Inflammatory macrophage treated with lipopolysaccharide for 1 hour (primary cell): Measurements from ENCODE around the gene PSMG4.
A peak's percentile ranks its signal among the peaks of the same experiment; 100 is the strongest.

Experiments
- DNase-seq, 2 donors: peaks; one replicate each; pipeline ENCODE4 v3.0.0-alpha.2; 2020 to 2022

Gene PSMG4, protein sequence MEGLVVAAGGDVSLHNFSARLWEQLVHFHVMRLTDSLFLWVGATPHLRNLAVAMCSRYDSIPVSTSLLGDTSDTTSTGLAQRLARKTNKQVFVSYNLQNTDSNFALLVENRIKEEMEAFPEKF

DNA sequence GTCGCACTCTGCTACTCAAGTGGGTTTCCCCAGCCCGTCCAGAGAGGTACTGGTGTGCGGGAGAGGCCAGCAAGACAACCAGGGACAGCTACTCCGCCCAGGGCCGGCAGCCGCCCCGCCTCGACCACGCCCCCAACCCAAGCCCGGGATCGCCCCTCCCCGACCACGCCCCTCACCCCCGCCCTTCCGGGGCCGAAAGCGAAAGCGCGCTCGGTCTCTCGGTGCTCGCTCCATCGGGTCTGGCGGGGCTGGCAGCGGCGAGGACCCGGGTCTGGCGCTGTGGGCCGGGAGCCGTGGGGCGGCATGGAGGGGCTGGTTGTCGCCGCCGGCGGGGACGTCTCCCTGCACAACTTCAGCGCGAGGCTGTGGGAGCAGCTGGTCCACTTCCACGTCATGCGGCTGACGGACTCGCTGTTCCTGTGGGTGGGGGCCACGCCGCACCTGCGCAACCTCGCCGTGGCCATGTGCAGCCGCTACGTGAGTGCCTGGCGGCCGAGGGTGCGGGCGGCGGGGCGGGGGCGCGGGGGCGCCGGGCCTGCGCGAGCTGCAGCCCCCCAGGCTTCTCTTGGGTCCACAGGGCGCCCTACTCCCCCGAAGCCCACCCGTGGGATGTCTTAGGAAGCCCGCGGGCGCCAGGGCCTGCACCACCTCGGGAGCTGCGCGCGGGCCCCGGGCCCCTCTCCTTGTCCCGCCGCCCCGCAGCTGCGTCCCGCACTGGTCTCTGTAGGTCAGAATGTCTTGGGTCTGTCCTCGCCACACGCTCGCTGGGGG lies at the start of gene PSMG4:
Gene PSMG4, plus strand, starts transcription at position 228 of the 771 bp plus-strand sequence. Its CDS starts 76 bp downstream, at position 304.
- DNase-seq = peak; percentile 84 to 97

DNA sequence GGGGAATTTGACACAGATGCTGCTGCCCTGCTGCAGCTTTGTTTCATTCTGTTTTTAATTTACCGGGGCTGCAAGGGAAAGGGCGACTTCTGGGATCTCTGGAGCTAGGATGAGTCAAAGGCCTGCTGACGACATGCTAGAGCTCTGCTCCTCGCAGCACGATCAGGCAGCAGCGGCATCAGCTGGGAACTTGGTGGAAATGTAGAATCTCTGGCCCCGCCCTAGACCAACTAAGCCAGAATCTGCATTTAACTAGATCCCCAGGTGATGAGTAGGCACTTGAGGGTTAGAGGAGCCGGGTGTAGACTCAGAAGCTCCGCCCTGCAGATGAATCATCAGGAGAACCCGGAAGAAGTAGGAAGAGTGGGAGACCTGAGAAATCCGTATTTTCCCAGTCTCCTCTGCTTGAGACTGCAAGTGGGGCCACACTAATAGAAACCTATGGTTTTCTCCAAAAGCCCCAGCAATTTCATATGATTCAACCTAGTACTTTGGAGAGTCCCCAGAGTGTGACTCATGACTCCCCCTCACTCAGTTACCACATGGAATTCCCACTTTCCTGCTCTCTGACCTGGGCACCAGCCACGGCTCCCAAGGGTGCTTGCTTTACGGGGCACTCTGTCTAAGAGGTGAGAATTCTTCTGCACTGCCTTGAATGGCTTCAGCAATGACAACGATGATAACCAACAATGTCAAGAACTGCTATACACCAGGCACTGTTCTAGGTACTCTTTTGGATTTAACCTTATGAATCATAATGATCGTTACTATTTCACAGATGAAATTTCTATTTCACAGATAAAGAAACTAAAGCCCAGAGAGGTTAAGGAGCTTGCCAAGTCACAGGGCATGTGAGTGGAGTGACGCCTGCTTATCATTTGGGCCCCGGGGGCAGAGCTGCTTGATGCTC lies 49.4 kb upstream of the PSMG4 start:
- DNase-seq = peak; percentile 70 to 93

DNA sequence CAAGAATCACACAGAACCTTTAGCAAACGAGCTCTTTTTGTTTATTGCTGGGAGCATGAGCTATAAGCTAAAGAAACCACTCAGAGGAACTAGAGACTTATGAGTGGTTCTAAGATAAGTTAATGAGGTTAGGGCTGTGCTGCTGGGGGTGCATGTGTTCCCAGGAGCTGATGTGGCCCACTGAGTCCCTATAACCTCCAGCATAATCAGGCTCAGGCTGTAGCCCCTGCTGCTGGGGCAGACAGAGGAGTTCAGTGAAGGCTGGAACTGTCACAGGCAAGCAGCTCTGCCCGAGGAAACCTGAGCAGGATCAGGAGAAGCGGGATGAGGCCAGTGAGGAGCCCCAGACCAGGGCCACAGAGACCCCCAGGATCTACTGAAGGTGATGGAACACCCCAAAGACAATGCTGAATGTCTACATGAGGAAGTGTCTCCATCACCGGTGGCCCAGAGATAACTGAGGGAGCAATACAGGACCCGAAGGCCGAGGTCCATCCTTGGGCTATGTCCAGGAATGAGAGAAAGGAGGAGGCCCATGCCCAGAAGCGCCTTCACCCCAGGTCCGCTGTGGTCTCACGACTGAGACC lies 48.6 kb upstream of the PSMG4 start:
- no peak for DNase-seq

DNA sequence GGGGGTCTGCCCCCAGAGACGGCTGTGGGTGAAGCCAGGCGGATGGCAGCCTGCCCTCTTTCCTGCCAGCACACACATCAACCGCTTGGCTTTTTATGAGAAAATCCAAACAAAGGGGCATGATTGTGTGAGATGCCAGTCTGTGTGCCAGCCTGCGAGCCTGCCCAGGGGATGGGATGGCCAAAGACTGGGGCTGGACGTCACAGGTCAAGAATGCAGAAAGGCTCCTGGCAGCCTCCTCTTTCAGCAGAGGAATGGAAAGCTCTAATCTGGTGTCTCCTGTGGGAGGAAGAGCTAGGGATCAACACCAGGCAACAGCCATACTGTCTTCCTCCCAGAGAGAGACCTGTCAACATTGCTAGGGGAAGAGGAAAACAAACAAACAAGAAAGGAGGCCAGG lies 47.1 kb upstream of the PSMG4 start:
- DNase-seq = no peak

DNA sequence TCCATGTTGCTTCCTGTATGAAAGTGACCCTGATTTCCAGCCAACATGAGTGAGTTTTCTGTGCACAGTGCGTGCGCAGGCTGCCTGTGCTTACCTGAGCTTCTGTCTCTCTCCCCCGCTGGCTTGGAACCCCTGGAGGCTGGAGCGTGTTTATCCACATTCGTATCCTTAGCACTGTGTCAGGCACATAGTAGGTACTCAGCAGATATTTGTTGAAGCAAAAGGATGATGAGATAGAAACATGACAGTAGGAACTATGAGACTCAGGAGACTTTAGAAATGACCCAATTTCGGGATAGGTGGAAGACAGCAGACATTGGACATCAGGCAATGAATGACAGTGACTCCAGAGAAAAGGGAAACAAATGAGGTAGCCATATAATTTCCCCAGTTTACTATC lies 46.5 kb upstream of the PSMG4 start:
- no peak for DNase-seq

DNA sequence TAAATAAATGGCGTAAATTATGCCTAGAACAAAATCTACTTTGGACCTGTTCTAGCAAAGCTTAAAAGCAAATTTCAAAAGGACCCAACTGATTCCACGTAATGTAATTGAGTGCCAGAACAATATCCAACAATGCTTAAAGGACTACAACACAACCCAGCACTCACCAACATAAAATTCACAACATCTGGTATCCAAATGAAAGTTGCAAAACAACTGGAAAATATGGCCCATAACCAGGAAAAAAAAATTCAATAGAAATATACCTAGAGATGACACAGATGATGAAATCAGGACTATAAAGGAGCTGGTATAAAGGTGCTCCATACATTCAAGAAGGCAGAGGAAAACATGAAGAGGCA lies 45.4 kb upstream of the PSMG4 start:
- no peak for DNase-seq

DNA sequence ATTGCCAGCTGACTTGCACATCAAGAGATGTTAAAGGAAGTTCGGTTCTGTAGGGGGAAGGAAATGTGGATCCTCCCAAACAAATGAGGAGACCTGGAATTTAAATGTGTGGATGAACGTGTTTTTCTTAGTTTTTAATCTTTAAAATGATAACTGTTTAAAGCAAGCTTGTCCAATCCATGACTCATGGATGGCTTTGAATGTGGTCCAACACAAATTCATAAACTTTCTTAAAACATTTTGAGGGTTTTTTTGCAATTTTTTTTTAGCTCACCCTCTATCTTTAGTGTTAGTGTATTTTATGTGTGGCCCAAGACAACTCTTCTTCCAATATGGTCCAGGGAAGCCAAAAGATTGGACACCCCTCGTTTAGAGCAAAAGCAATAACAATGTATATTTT lies 43.8 kb upstream of the PSMG4 start:
- DNase-seq = no peak

DNA sequence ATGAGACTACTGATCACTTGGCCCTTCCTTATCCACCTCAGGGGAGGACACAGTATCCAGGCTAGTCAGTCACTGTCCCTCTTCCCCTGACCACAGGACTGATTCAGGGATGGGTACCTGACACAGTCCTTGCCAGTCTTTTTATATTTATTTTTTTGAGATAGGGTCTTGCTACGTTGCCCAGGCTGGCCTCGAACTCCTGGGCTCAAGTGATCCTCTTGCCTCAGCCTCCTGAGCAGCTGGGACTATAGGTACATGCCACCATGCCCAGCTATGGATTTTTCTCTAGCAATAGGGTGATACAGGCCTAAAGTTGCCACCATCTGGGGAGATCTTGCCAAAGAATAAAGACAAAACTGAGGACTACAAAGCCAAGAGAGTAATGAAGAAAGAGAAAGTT lies 41.5 kb upstream of the PSMG4 start:
- DNase-seq = no peak

DNA sequence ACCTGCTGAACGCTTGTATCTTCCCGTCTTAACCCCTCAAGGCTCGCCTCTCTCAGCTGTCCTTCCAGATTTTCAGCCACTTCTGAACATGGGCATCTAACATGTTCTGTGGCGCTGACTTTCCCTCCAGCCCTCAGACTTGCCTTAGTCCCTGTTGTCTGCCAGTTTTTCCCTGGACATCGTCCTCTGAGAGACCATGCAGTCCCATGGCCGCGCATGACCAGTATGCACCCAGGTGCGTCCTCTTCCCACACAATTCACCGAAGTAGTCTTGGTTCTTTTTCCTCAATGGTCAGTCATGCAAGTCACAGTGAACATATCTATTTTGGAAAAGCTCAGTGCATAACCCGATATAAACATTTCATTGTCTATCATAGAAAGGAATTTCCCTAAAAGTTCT lies 40.5 kb upstream of the PSMG4 start:
- DNase-seq = no peak

DNA sequence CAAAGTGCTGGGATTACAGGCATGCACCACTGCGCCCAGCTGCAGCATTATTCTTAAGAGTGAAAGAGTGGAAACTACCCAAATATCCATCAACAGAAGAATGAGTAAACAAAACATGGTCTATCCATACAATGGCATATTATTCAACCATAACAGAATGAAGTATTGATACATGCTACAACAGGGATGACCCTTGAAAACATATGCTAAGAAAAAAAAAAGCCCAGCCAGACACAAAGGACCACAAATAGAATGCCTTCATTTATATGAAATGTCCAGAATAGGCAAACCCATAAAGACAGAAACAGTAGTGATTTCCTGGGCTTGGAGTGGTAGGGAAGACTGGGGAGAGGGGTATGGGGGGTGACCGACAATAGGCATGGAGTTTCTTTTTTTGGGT lies 38.4 kb upstream of the PSMG4 start:
- DNase-seq = no peak

DNA sequence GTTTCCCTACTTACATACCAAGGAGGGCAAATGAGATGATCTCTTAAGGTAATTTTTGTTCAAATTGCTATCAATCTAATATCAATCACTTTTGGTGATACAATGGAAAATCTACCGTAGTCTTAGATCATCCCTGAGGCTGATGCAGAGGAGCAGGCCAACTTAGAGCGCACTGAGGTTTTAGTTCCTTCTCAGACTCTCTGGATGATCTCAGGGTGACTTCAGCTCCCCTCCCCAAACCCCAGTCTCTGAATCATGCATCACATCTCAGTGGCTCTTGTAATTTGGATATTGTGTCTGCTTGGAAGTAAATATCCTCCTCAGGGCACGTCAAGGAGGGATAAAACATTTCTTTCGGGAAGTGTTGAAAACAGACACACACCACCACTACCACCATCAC lies 37.2 kb upstream of the PSMG4 start:
- DNase-seq = no peak

DNA sequence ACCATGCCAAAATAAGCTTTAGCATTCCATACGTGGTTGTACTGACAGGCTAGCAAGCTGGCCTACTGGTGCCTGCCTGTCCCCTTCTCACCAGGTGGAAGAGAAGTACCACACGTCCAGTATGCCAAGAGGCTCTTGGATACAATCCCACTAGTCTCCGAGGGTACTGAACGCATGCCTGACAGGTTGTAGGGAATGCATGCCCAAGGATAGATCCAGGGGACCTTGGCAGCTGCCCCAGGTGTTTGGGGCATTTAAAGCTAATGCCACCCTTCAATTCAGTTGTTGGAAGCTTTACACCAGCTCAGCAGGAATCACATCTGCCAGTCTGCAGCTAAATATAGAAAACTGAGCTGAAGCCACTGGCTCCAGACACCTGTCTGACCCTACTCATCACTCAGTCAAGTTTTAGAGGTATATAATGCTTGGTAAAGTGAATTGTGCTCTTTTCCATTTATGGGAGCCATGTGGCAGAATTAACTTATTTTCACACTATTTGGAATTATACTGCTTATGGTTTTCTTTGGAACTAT lies 36.2 kb upstream of the PSMG4 start:
- DNase-seq = no peak

DNA sequence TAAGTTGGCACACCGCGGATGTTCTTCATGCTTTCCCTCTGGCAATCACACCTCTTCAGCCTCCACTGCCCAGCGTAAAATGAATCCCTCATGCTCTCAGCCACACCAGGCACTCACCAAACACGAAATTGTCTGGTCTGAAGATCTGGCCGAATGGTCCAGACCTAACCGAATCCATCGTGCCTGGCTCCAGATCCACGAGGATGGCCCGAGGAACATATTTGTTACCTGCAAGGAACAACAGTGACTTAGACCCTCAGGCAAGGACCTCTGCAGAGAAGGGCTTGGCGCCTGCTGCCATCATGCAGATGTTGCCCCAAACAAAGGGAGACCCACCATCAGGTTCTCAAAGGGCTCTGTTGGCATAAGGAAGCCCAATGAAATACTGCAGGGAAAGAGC lies 32.7 kb upstream of the PSMG4 start:
- no peak for DNase-seq

DNA sequence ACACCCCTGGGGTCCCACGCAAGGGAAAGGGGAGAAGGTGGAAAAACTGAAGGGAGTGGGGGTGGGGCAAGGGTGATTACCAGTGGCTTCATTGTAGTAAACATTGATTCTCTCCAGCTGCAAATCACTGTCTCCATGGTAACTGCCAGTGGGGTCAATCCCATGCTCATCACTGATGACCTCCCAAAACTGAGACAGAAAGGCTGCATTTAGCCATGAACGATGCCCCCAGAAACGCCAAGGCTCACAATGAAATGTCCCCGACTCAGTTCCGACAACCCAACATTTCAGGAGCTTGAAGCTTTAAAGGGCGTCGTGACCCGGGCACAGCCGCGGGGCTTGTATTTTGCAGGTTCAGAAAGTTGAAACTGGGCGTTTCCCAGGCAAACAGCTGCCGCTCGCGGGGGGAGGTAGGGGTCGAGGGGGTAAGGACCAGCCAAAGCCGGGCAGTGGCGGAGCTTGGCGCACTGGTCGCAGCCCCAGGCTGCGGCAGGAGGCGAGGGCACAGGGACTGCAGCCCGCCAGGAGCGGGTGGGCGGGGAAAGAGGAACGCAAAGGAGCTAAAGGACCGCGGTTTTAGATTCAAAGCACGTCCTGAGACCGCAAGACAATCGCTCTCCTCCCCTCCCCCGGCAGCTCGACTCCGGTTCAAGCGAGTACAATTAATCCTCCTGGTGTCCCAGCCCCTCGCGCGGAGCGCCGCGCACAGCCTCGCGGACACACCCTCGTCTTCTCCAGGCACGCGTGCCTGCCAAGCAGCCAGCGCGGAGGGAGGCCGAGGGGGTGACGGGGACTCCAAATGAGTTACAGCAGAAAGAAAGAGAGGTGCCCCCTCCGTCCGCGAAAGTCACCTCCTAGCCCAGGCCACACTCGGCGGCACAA lies 32.0 kb upstream of the PSMG4 start:
- DNase-seq = peak in 1 of 2 donors; percentile 43

DNA sequence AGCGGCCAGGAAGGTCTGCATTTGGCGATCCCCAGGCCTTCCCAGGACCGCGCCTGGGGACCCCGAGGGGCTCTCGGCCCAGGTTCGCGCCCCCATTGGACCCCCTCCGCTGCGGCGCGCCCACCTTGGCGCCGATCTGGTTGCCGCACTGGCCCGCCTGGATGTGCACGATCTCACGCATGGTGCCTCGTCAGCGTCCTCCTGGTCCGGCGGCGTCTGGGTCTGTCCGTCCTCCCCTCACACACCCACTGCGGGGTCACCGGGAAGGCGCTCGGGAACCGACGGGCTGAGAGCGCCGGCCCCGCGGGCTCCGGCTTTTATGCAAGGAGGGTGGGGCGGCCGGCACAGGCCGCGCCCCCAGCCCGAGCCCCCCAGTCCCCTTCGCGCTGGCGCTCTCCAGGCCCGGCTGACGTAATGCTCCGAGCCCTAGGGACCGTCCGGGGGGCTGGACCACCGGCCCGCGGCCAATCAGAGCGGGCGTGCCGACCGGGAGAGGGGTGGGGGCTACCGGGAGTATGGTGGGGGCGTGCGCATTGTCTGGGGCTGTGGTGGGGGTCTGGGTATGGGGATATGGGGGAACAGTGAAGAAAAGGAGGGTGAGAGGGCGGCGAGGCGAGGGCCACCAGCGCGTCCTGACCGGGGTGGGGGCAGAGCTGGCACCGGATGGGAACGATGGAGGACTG lies 31.2 kb upstream of the PSMG4 start, which contains the start of gene TUBB2B:
Gene TUBB2B, minus strand, starts transcription at position 291 of the 683 bp plus-strand sequence. Its CDS starts 110 bp downstream, at position 181.
- DNase-seq = no peak

DNA sequence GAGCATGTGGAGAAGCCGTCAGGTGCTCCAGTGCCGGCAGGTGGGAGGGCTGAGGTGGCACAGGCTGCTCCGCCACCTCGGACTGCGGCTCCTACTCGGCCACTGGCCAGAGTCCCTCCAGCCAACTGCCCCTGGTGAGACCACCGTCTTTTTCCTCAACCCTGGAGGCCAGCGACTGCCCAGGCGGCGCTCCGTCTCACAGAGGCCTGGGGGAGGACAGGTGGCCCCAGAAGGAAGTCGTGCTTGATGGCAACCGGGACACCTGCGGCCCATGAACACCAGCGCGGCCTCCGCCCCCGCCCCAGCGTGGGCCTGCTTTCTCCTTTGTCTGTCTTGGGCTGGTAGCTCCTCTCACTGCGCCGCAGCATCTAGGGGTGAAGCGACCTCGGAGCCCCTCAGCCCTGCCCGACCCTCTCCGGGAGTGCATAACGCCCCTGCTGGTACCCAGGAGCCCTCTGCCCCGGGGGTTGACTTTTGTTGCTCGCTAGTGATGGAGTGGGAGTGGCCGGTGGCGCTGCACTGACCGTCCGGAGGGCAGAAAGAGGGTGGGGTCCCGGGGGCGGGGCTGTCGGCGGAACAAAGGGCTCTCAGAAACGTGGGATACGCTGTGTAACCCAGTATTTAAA lies 30.6 kb upstream of the PSMG4 start:
- DNase-seq = no peak

DNA sequence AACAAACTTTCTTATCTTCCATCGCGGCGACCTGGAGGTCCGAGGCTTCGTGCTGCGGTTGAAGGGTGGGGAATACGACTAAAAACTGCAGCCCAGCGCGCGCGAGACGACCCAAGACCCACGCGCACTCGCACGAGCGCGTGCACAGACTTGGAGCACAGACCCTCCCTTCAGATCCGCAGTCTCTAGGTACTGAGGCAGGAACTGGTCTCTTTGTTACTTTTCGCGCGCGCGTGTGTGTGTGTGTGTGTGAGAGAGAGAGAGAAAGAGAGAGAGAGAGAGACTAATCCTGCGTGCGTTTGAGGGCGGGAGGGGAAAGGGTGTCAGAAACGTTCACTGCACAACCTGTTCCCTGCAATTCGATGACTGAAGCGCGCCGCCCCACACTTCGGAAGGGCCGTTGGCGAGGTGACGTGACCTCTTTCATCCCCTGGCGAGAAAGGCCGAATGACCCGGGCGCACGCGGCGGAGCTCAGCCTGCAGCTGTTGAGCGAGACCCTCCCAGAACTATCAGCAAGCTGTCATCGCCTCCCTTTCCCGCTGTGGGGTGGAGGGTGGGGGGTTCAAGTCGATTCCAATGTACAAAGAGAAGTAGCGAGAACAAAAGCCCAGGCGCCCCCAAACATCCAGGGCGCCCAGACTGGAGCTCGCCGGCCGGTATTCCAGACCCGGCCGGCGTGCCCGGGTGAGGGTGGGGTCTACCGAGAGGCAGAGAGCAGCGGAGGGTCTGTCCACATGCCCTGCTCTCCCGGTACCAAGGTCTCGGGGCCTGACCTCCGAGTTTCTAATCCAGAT lies 29.8 kb upstream of the PSMG4 start:
- no peak for DNase-seq

DNA sequence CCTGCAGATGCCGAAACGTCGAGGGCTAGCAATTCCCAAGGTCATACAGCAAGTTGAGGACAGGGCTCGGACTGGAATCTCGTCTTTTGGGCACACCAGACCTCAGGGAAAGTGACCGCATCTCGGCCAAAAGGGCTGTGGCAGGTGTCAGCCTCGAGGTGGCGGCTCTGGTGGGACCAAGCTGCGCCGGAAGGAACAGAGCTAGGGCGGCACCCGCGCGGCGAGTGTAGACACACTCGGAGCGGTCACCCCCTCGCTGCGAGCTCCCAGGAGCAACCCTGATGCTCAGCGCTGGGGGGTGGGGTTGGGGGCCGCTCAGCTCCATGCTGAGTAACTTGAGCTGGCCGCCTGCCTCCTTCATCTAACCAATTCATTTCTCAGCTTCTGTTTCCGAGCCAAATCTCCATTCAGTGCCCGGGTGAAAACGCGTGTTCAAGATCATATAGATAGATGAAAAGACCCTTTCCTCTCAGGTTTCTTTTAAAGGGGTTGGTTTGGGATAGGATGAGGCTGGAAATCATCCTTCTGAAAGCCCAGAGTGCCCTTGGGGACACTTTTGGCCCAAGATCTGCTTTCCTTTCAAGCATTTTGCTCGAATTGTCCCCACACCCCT lies 29.1 kb upstream of the PSMG4 start:
- DNase-seq = no peak

DNA sequence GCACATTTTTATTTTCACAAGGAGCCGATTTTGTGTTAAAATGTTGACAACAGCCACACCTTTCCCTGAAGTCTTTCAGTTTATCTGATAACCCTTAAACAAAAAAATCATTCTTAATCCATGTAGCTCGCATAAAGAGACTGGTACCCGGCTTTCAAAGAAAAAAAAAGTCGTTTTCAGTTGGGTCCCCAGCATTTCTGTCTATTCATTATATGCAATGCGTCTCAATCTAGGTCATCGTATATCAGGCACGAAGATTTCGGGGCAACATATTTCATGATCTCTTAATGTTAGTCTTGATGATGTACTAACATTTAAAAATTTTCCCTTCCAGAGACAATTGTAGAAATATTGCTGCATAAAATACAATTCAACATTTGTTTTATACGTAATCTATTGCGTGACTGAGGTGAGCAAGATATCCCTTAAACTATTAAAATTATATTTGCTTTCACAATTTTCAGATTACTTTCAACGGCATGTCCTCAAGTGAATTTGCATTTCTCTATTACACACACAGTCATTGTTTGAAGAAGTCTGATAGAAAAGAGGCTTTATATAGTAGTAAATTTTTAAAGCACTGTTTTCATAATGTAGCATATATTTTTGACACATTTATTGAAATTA lies 28.4 kb upstream of the PSMG4 start:
- DNase-seq = no peak
